Measurements from ENCODE around the gene CHRDL1.

Gene CHRDL1

GRCh38 chrX:110703641-110704040 lies 92.0 kb downstream of the CHRDL1 start:
- Histone ChIP-seq H3K27ac (ENCODE audit: low read length) (no peak overlapping the region), H3K27me3 (ENCODE audit: control insufficient read depth, insufficient read depth, low read length) (no peaks in the 10 kb centered on the region), H3K4me3 (ENCODE audit: low read length) (no peak overlapping the region), H3K4me1 (ENCODE audit: control insufficient read depth, insufficient read depth, low read length) (no peaks in the 10 kb centered on the region), H3K9me3 (ENCODE audit: control insufficient read depth, insufficient read depth, low read length) (no peaks in the 10 kb centered on the region), H3K36me3 (ENCODE audit: control insufficient read depth, insufficient read depth, low read length) (no peaks in the 10 kb centered on the region)
- 100% methylated on average over 1 of the region's 4 CpGs for WGBS (ENCODE audit: insufficient coverage, insufficient read length)
- no peak for DNase-seq (ENCODE audit: low read depth, low spot score)

GRCh38 chrX:110699109-110699508 lies 96.5 kb downstream of the CHRDL1 start:
- no peaks in the 10 kb centered on the region for H3K9me3 ChIP-seq (ENCODE audit: control insufficient read depth, insufficient read depth, low read length)
- no peaks in the 10 kb centered on the region for H3K4me1 ChIP-seq (ENCODE audit: control insufficient read depth, insufficient read depth, low read length)
- H3K36me3 ChIP-seq (ENCODE audit: control insufficient read depth, insufficient read depth, low read length), result no peaks in the 10 kb centered on the region
- H3K4me3 ChIP-seq (ENCODE audit: low read length), result no peak overlapping the region
- no peak for DNase-seq (ENCODE audit: low read depth, low spot score)
- no peaks in the 10 kb centered on the region for H3K27me3 ChIP-seq (ENCODE audit: control insufficient read depth, insufficient read depth, low read length)
- no peak overlapping the region for H3K27ac ChIP-seq (ENCODE audit: low read length)

GRCh38 chrX:110698696-110699095 lies 96.9 kb downstream of the CHRDL1 start:
- Histone ChIP-seq H3K27ac (ENCODE audit: low read length) (no peak overlapping the region), H3K27me3 (ENCODE audit: control insufficient read depth, insufficient read depth, low read length) (no peaks in the 10 kb centered on the region), H3K4me1 (ENCODE audit: control insufficient read depth, insufficient read depth, low read length) (no peaks in the 10 kb centered on the region), H3K9me3 (ENCODE audit: control insufficient read depth, insufficient read depth, low read length) (no peaks in the 10 kb centered on the region), H3K4me3 (ENCODE audit: low read length) (no peak overlapping the region), H3K36me3 (ENCODE audit: control insufficient read depth, insufficient read depth, low read length) (no peaks in the 10 kb centered on the region)
- no peak for DNase-seq (ENCODE audit: low read depth, low spot score)

- no CpG with 5 or more reads among the region's 4 CpGs for WGBS (ENCODE audit: insufficient coverage, insufficient read length)
- Histone ChIP-seq H3K4me1 (ENCODE audit: control insufficient read depth, insufficient read depth, low read length) (no peaks in the 10 kb centered on the region), H3K4me3 (ENCODE audit: low read length) (no peak overlapping the region), H3K27ac (ENCODE audit: low read length) (no peak overlapping the region), H3K9me3 (ENCODE audit: control insufficient read depth, insufficient read depth, low read length) (no peaks in the 10 kb centered on the region), H3K27me3 (ENCODE audit: control insufficient read depth, insufficient read depth, low read length) (no peaks in the 10 kb centered on the region), H3K36me3 (ENCODE audit: control insufficient read depth, insufficient read depth, low read length) (no peaks in the 10 kb centered on the region)
- no peak for DNase-seq (ENCODE audit: low read depth, low spot score)
Measured at GRCh38 chrX:110692866-110693265, 102.8 kb downstream of the CHRDL1 start.

GRCh38 chrX:110691446-110691845 lies 104.2 kb downstream of the CHRDL1 start:
- no CpG with 5 or more reads among the region's 1 CpG for WGBS (ENCODE audit: insufficient coverage, insufficient read length)
- Histone ChIP-seq H3K27me3 (ENCODE audit: control insufficient read depth, insufficient read depth, low read length) (no peaks in the 10 kb centered on the region), H3K4me1 (ENCODE audit: control insufficient read depth, insufficient read depth, low read length) (no peaks in the 10 kb centered on the region), H3K36me3 (ENCODE audit: control insufficient read depth, insufficient read depth, low read length) (no peaks in the 10 kb centered on the region), H3K9me3 (ENCODE audit: control insufficient read depth, insufficient read depth, low read length) (no peaks in the 10 kb centered on the region), H3K27ac (ENCODE audit: low read length) (no peak overlapping the region), H3K4me3 (ENCODE audit: low read length) (no peak overlapping the region)
- DNase-seq (ENCODE audit: low read depth, low spot score), result no peak

GRCh38 chrX:110684653-110685052 lies 111.0 kb downstream of the CHRDL1 start:
- no peaks in the 10 kb centered on the region for H3K27me3 ChIP-seq (ENCODE audit: control insufficient read depth, insufficient read depth, low read length)

GRCh38 chrX:110683925-110684324 lies 111.7 kb downstream of the CHRDL1 start:
- DNase-seq (ENCODE audit: low read depth, low spot score), result no peak
- H3K27me3 ChIP-seq (ENCODE audit: control insufficient read depth, insufficient read depth, low read length), result no peaks in the 10 kb centered on the region
- no peak overlapping the region for H3K4me3 ChIP-seq (ENCODE audit: low read length)
- WGBS (ENCODE audit: insufficient coverage, insufficient read length), result no CpG with 5 or more reads among the region's 2 CpGs
- H3K27ac ChIP-seq (ENCODE audit: low read length), result no peak overlapping the region
- no peaks in the 10 kb centered on the region for H3K9me3 ChIP-seq (ENCODE audit: control insufficient read depth, insufficient read depth, low read length)
- H3K36me3 ChIP-seq (ENCODE audit: control insufficient read depth, insufficient read depth, low read length), result no peaks in the 10 kb centered on the region
- H3K4me1 ChIP-seq (ENCODE audit: control insufficient read depth, insufficient read depth, low read length), result no peaks in the 10 kb centered on the region

More at GRCh38 chrX:110684653-110685052, 111.0 kb downstream of the CHRDL1 start:
- DNase-seq (ENCODE audit: low read depth, low spot score), result no peak
- Histone ChIP-seq H3K4me1 (ENCODE audit: control insufficient read depth, insufficient read depth, low read length) (no peaks in the 10 kb centered on the region), H3K27ac (ENCODE audit: low read length) (no peak overlapping the region), H3K36me3 (ENCODE audit: control insufficient read depth, insufficient read depth, low read length) (no peaks in the 10 kb centered on the region), H3K9me3 (ENCODE audit: control insufficient read depth, insufficient read depth, low read length) (no peaks in the 10 kb centered on the region), H3K4me3 (ENCODE audit: low read length) (no peak overlapping the region)
- no CpG with 5 or more reads among the region's 3 CpGs for WGBS (ENCODE audit: insufficient coverage, insufficient read length)

- H3K4me1 ChIP-seq (ENCODE audit: control insufficient read depth, insufficient read depth, low read length), result no peaks in the 10 kb centered on the region
Measured at GRCh38 chrX:110678591-110678990, 117.0 kb downstream of the CHRDL1 start.

GRCh38 chrX:110675886-110676285 lies 119.7 kb downstream of the CHRDL1 start:
- Histone ChIP-seq H3K4me3 (ENCODE audit: low read length) (no peak overlapping the region), H3K27ac (ENCODE audit: low read length) (no peak overlapping the region), H3K9me3 (ENCODE audit: control insufficient read depth, insufficient read depth, low read length) (no peaks in the 10 kb centered on the region), H3K36me3 (ENCODE audit: control insufficient read depth, insufficient read depth, low read length) (no peaks in the 10 kb centered on the region), H3K4me1 (ENCODE audit: control insufficient read depth, insufficient read depth, low read length) (no peaks in the 10 kb centered on the region), H3K27me3 (ENCODE audit: control insufficient read depth, insufficient read depth, low read length) (no peaks in the 10 kb centered on the region)
- no peak for DNase-seq (ENCODE audit: low read depth, low spot score)
- no CpG with 5 or more reads among the region's 1 CpG for WGBS (ENCODE audit: insufficient coverage, insufficient read length)

More at GRCh38 chrX:110678591-110678990, 117.0 kb downstream of the CHRDL1 start:
- H3K9me3 ChIP-seq (ENCODE audit: control insufficient read depth, insufficient read depth, low read length), result no peaks in the 10 kb centered on the region
- no CpG with 5 or more reads among the region's 1 CpG for WGBS (ENCODE audit: insufficient coverage, insufficient read length)
- no peak overlapping the region for H3K27ac ChIP-seq (ENCODE audit: low read length)
- no peaks in the 10 kb centered on the region for H3K36me3 ChIP-seq (ENCODE audit: control insufficient read depth, insufficient read depth, low read length)
- no peak for DNase-seq (ENCODE audit: low read depth, low spot score)
- no peak overlapping the region for H3K4me3 ChIP-seq (ENCODE audit: low read length)
- H3K27me3 ChIP-seq (ENCODE audit: control insufficient read depth, insufficient read depth, low read length), result no peaks in the 10 kb centered on the region

- WGBS (ENCODE audit: insufficient coverage, insufficient read length), result no CpG with 5 or more reads among the region's 3 CpGs
- no peak for DNase-seq (ENCODE audit: low read depth, low spot score)
- Histone ChIP-seq H3K27ac (ENCODE audit: low read length) (no peak overlapping the region), H3K36me3 (ENCODE audit: control insufficient read depth, insufficient read depth, low read length) (no peaks in the 10 kb centered on the region), H3K4me1 (ENCODE audit: control insufficient read depth, insufficient read depth, low read length) (no peaks in the 10 kb centered on the region), H3K27me3 (ENCODE audit: control insufficient read depth, insufficient read depth, low read length) (no peaks in the 10 kb centered on the region), H3K9me3 (ENCODE audit: control insufficient read depth, insufficient read depth, low read length) (no peaks in the 10 kb centered on the region), H3K4me3 (ENCODE audit: low read length) (no peak overlapping the region)
Measured at GRCh38 chrX:110671068-110671803, 124.4 kb downstream of the CHRDL1 start.

- no peak overlapping the region for H3K4me3 ChIP-seq (ENCODE audit: low read length)
- H3K9me3 ChIP-seq (ENCODE audit: control insufficient read depth, insufficient read depth, low read length), result no peaks in the 10 kb centered on the region
- no peaks in the 10 kb centered on the region for H3K4me1 ChIP-seq (ENCODE audit: control insufficient read depth, insufficient read depth, low read length)
- H3K27ac ChIP-seq (ENCODE audit: low read length), result no peak overlapping the region
- no peak for DNase-seq (ENCODE audit: low read depth, low spot score)
- WGBS (ENCODE audit: insufficient coverage, insufficient read length), result no CpG with 5 or more reads among the region's 1 CpG
- no peaks in the 10 kb centered on the region for H3K36me3 ChIP-seq (ENCODE audit: control insufficient read depth, insufficient read depth, low read length)
- no peaks in the 10 kb centered on the region for H3K27me3 ChIP-seq (ENCODE audit: control insufficient read depth, insufficient read depth, low read length)
Measured at GRCh38 chrX:110669572-110669971, 126.0 kb downstream of the CHRDL1 start.

All from iPS DF 6.9 (cell line).